PC-3 (cell line): ENCODE measurements around the gene COL8A1. TPM values are rescaled to one million over a fixed set of nuclear protein-coding genes. Genes with fewer than 3 reads are reported as not detected.
A peak's percentile ranks its signal among the peaks of the same experiment; 100 is the strongest.

Experiments
- ATAC-seq: fragments of 200-7000 bp; cut with Tn5 transposase; 2 replicates; pipeline ENCODE4 v1.9.1; 2020; ENCODE audit warnings: mild to moderate bottlenecking, moderate library complexity
- BruUV-seq: library from RNA; stranded (reverse); fragments of 400-500 nt; replicated peaks from 2 replicates; lab custom pipeline; 2021; lab: Mats Ljungman, UMichigan
- CTCF ChIA-PET: fragments of 300-600 bp; sonication (Branson Sonifier 250); formaldehyde crosslinking; loops from one replicate; lab custom pipeline; 2022; ENCODE audit warnings: antibody characterized with exemption; lab: Charles Lee
- POLR2A ChIA-PET: fragments of 300-600 bp; sonication (Branson Sonifier 250); formaldehyde crosslinking; loops from one replicate; lab custom pipeline; 2022; ENCODE audit warnings: antibody characterized with exemption; ENCODE audit not compliant: unreplicated experiment; lab: Charles Lee
- DNase-seq: peaks from one replicate; pipeline ENCODE4 v3.0.0-alpha.2; 2015
- H2AFZ ChIP-seq: fragments of 300-600 bp; sonication (generic); 2 replicates; pipeline ENCODE4 v1.6.0; 2016; ENCODE audit warnings: antibody characterized with exemption, low read length
- H3F3A ChIP-seq: fragments of 300-600 bp; sonication (generic); one replicate; pipeline ENCODE4 v1.6.0; 2017; ENCODE audit warnings: antibody characterized with exemption, low read length, control low read depth, mild to moderate bottlenecking; ENCODE audit not compliant: unreplicated experiment
- H3K27ac ChIP-seq: fragments of 300-600 bp; sonication (generic); 2 replicates; pipeline ENCODE4 v1.5.1; 2016; ENCODE audit warnings: mild to moderate bottlenecking, low read length
- H3K27me3 ChIP-seq: fragments of 300-600 bp; sonication (generic); 2 replicates; pipeline ENCODE4 v1.6.1; 2016; ENCODE audit warnings: low read length, mixed read lengths
- H3K36me3 ChIP-seq: fragments of 300-600 bp; sonication (generic); 2 replicates; pipeline ENCODE4 v1.6.1; 2016; ENCODE audit warnings: low read depth, mixed run types, low read length, mixed read lengths
- H3K4me1 ChIP-seq: fragments of 300-600 bp; sonication (generic); 2 replicates; pipeline ENCODE4 v1.5.1; 2016; ENCODE audit warnings: low read length; ENCODE audit not compliant: insufficient read depth
- H3K4me2 ChIP-seq: fragments of 300-600 bp; sonication (generic); 2 replicates; pipeline ENCODE4 v1.6.0; 2016; ENCODE audit warnings: low read length
- H3K4me3 ChIP-seq: fragments of 300-600 bp; sonication (generic); 2 replicates; pipeline ENCODE4 v1.5.1; 2016; ENCODE audit warnings: mild to moderate bottlenecking, low read length, mixed read lengths
- H3K79me2 ChIP-seq: fragments of 300-600 bp; sonication (generic); 2 replicates; pipeline ENCODE4 v1.6.1; 2017; ENCODE audit warnings: low read length, mixed read lengths
- H3K9ac ChIP-seq: fragments of 300-600 bp; sonication (generic); 2 replicates; pipeline ENCODE4 v1.6.0; 2016; ENCODE audit warnings: mild to moderate bottlenecking, low read length
- H3K9me2 ChIP-seq: fragments of 300-600 bp; sonication (generic); replicated peaks from 2 replicates; pipeline ENCODE4 v1.6.1; 2016; ENCODE audit warnings: mixed run types, low read length, mixed read lengths
- H3K9me3 ChIP-seq: fragments of 300-600 bp; sonication (generic); 2 replicates; pipeline ENCODE4 v1.6.1; 2016; ENCODE audit warnings: low read length, mixed read lengths
- H4K20me1 ChIP-seq: fragments of 300-600 bp; sonication (generic); 2 replicates; pipeline ENCODE4 v1.6.1; 2016; ENCODE audit warnings: low read length, mixed read lengths
- CTCF ChIP-seq: fragments of 300-600 bp; sonication (generic); conservative IDR thresholded peaks from 2 replicates; pipeline ENCODE4 v1.5.1; 2017; ENCODE audit warnings: antibody characterized with exemption, low read depth, mild to moderate bottlenecking, low read length
- EZH2 ChIP-seq: fragments of 300-600 bp; sonication (generic); IDR thresholded peaks from one replicate; pipeline ENCODE4 v1.6.1; 2017; ENCODE audit warnings: antibody characterized with exemption, mild to moderate bottlenecking, low read length; ENCODE audit not compliant: unreplicated experiment
- EZH2phosphoT487 ChIP-seq: fragments of 300-600 bp; sonication (generic); IDR thresholded peaks from 2 replicates; pipeline ENCODE4 v1.6.1; 2018; ENCODE audit warnings: mild to moderate bottlenecking, antibody characterized with exemption, low read length, borderline replicate concordance
- intact Hi-C: fragments of 100-400 bp; cut with micrococcal nuclease; formaldehyde crosslinking; loops from 2 replicates; pipeline ENCODE4 v1.9.0; 2023
- total RNA-seq: library from RNA; depleted of rRNA; stranded (reverse); fragments of >200 nt; gene quantifications from 2 replicates; pipeline ENCODE4 v1.2.3, GENCODE V29; 2014

Gene COL8A1
- total RNA-seq, 1 experiment from 2014 or later: 2.4 TPM

- H3K9me3 ChIP-seq: peaks cover 7% of the 10 kb centered on the region
- no peak overlapping the region for H2AFZ ChIP-seq
- BruUV-seq: no TSS peak
- H3K4me1 ChIP-seq: no peaks in the 10 kb centered on the region
- no peak for ATAC-seq
- no peaks in the 10 kb centered on the region for H4K20me1 ChIP-seq
- H3K9ac ChIP-seq: no peak overlapping the region
- H3K27me3 ChIP-seq: no peaks in the 10 kb centered on the region
- H3K4me2 ChIP-seq: no peak overlapping the region
- H3K27ac ChIP-seq: no peak overlapping the region
- ChIA-PET CTCF (interaction anchor here (0.6 kb wide), 1 partner anchor 106 kb away, joined by 4 read pairs; no protein-coding TSS in a partner anchor), POLR2A (no interaction called here)
- no peaks in the 10 kb centered on the region for H3K79me2 ChIP-seq
- no peak for DNase-seq
- no peak overlapping the region for H3K4me3 ChIP-seq
- H3F3A ChIP-seq: no peaks in the 10 kb centered on the region
- H3K36me3 ChIP-seq: 0 out of 2 replicates have a peak, but pooled peaks cover 3% of the 10 kb centered on the region
- no peaks in the 10 kb centered on the region for H3K9me2 ChIP-seq
- intact Hi-C loops: no loop called here
- TF ChIP-seq EZH2phosphoT487 (no peak), CTCF (no peak), EZH2 (no peak)
These were observed 172.0 kb downstream of the COL8A1 start for GRCh38 chr3:99810403-99810802.

- Histone ChIP-seq H3K79me2 (peaks cover 43% of the 10 kb centered on the region), H3K4me1 (peaks cover 20% of the 10 kb centered on the region), H3K9me3 (no peaks in the 10 kb centered on the region), H2AFZ (peak overlapping the region; percentile 94), H3K4me2 (peak overlapping the region; percentile 96), H3K9me2 (no peaks in the 10 kb centered on the region), H3K27ac (peak overlapping the region; percentile 69), H3K27me3 (no peaks in the 10 kb centered on the region), H4K20me1 (peaks cover 6% of the 10 kb centered on the region; the same call in 1 of the 2 replicates), H3K36me3 (no peaks in the 10 kb centered on the region), H3K9ac (peak overlapping the region; percentile 84), H3F3A (no peaks in the 10 kb centered on the region), H3K4me3 (peak overlapping the region; percentile 86)
- CTCF ChIA-PET: no interaction called here
- DNase-seq (peak; percentile 33), ATAC-seq (peak; percentile 13; the same call in 1 of the 2 replicates)
- intact Hi-C loops: loop anchor here (5.0 kb wide), 1 partner anchor 885 kb away; no protein-coding TSS in a partner anchor
- TF ChIP-seq CTCF (no peak), EZH2 (no peak), EZH2phosphoT487 (no peak)
- POLR2A ChIA-PET: no interaction called here
- TSS peak; percentile 92 for BruUV-seq
These were observed 178.6 kb downstream of the COL8A1 start for GRCh38 chr3:99817047-99817436.
